ENCODE results near the gene SLC37A1.
A peak's percentile ranks its signal among the peaks of the same experiment; 100 is the strongest.

The SLC37A1 gene

GRCh38 chr21:42509244-42509643 is 4.4 kb upstream of the SLC37A1 start:
- no peak for DNase-seq (ENCODE audit: low read depth)
- Histone ChIP-seq H3K36me3 (ENCODE audit: control insufficient read depth, insufficient read depth, low read length, severe bottlenecking) (no peaks in the 10 kb centered on the region), H3K9ac (ENCODE audit: low read length) (no peak overlapping the region), H3K4me3 (ENCODE audit: low read length) (no peak overlapping the region), H3K4me1 (ENCODE audit: control insufficient read depth, insufficient read depth, low read length) (no peaks in the 10 kb centered on the region), H3K27me3 (replicated peaks; ENCODE audit: control insufficient read depth, insufficient read depth, low read length) (peaks cover 23% of the 10 kb centered on the region), H3K9me3 (ENCODE audit: control insufficient read depth, low read length) (no peaks in the 10 kb centered on the region)

- peaks cover under 1% of the 10 kb centered on the region for H3K27me3 ChIP-seq (replicated peaks; ENCODE audit: control insufficient read depth, insufficient read depth, low read length)
- H3K9me3 ChIP-seq (ENCODE audit: control insufficient read depth, low read length): no peaks in the 10 kb centered on the region
- no peak overlapping the region for H3K4me3 ChIP-seq (ENCODE audit: low read length)
- no peak overlapping the region for H3K9ac ChIP-seq (ENCODE audit: low read length)
- H3K4me1 ChIP-seq (ENCODE audit: control insufficient read depth, insufficient read depth, low read length): peaks cover 4% of the 10 kb centered on the region
- no peaks in the 10 kb centered on the region for H3K36me3 ChIP-seq (ENCODE audit: control insufficient read depth, insufficient read depth, low read length, severe bottlenecking)
- no peak for DNase-seq (ENCODE audit: low read depth)
Measured at GRCh38 chr21:42512346-42513034, 1.2 kb upstream of the SLC37A1 start.

DNA sequence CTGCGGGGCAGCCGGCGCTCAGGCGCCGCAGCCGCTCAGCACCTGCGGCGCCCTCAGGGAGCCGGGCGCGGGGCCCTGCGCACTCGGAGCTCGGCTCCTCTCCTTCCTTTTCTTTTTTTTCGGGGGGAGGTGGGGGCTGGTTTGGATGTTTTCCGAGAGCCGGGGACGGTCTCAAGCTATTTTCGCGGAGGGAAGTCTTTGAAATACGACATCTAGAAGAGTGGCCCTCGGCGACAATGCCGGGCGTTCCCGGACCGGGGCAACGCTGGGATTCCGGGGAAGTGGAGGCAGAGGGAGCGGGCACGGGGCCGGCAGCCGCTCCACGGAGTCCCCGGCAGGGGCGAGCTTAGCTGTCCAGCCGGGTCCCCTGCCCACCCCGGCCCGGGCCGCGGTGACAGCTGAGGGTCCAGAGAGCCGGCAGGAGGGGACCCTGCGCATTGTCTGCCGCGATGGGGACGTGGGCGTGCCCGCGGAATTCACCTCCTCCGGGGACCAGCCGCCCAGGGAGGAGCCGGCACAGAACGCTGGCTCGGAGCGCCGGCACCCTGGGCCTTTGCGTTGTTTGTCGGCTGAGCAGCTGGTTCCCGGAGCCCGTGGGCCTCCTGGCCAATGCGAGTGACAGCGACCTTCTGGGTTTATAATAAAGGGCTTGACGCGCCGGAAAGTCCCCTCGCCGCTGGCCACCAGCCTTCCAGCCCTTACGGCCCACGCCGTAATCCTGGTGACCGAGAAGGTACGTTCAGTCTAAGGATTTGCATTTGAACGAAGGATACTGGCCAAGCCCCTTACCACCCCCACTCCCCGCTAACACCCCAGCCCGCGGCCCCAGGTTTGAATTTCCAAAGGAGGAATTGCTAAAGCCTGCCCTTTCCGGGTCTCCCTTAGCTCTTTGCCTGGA is 582 bp downstream of the SLC37A1 start:
- Histone ChIP-seq H3K4me1 (ENCODE audit: control insufficient read depth, insufficient read depth, low read length) (peaks cover 8% of the 10 kb centered on the region), H3K27me3 (replicated peaks; ENCODE audit: control insufficient read depth, insufficient read depth, low read length) (no peaks in the 10 kb centered on the region), H3K9me3 (ENCODE audit: control insufficient read depth, low read length) (no peaks in the 10 kb centered on the region), H3K4me3 (ENCODE audit: low read length) (peak overlapping the region; percentile 84), H3K36me3 (ENCODE audit: control insufficient read depth, insufficient read depth, low read length, severe bottlenecking) (no peaks in the 10 kb centered on the region), H3K9ac (ENCODE audit: low read length) (peak overlapping the region; percentile 75)
- DNase-seq (ENCODE audit: low read depth): peak; percentile 31

DNA sequence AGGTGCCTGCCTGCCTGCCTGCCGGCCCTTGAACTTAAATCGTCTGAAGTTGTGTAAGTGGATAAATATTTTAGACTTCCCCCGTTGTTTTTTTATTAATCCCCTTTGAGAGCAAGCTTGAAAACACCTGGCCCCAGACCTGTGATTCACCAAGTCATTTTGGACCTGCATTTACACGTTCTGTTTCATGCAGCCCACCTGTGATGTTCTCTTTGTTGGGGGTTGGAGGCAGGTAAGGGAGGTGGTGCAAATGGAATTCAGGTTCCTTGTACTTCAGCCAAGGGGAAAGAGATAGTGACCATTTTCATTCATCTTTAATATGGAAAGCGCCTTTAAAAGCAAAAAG is 1.2 kb downstream of the SLC37A1 start:
- Histone ChIP-seq H3K27me3 (replicated peaks; ENCODE audit: control insufficient read depth, insufficient read depth, low read length) (no peaks in the 10 kb centered on the region), H3K9me3 (ENCODE audit: control insufficient read depth, low read length) (no peaks in the 10 kb centered on the region), H3K4me3 (ENCODE audit: low read length) (peak overlapping the region; percentile 84), H3K4me1 (ENCODE audit: control insufficient read depth, insufficient read depth, low read length) (peaks cover 8% of the 10 kb centered on the region), H3K36me3 (ENCODE audit: control insufficient read depth, insufficient read depth, low read length, severe bottlenecking) (no peaks in the 10 kb centered on the region), H3K9ac (ENCODE audit: low read length) (peak overlapping the region; percentile 75)
- no peak for DNase-seq (ENCODE audit: low read depth)

DNA sequence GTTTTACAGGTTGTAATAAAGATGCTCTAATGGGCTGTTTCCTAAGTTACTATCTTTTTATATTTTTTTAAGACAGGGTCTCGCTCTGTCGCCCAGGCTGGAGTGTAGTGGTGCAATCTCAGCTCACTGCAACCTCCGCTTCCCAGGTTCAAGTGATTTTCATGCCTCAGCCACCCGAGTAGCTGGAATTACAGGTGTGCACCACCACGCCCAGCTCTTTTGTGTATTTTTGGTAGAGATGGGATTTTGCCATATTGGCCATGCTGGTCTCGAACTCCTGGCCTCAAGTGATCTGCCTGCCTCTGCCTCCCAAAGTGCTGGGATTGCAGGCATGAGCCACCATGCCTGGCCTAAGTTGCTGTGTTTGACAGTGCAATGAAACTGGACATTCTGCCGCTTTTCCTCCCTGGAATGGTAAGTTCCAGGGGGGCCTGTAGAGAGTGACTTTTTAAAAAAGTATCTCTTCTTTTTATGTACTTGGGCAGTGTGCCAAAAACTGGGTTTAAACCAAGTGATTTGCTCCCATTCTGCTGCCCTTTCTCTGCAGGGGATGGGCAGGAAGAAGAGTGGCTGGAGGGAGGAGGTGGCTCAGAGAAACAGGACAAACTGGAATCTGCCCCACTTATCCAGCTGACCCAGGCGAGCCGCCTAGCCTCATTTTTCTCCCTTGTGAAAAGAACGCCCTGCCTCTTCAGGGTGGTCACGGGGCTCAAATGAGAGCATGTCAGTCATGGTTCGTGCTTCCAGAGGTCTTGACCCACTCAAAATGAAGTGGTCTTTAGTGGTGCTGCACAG is 2.3 kb downstream of the SLC37A1 start:
- Histone ChIP-seq H3K9me3 (ENCODE audit: control insufficient read depth, low read length) (no peaks in the 10 kb centered on the region), H3K4me3 (ENCODE audit: low read length) (no peak overlapping the region), H3K27me3 (replicated peaks; ENCODE audit: control insufficient read depth, insufficient read depth, low read length) (no peaks in the 10 kb centered on the region), H3K9ac (ENCODE audit: low read length) (no peak overlapping the region), H3K36me3 (ENCODE audit: control insufficient read depth, insufficient read depth, low read length, severe bottlenecking) (no peaks in the 10 kb centered on the region), H3K4me1 (ENCODE audit: control insufficient read depth, insufficient read depth, low read length) (peaks cover 8% of the 10 kb centered on the region)
- no peak for DNase-seq (ENCODE audit: low read depth)

DNA sequence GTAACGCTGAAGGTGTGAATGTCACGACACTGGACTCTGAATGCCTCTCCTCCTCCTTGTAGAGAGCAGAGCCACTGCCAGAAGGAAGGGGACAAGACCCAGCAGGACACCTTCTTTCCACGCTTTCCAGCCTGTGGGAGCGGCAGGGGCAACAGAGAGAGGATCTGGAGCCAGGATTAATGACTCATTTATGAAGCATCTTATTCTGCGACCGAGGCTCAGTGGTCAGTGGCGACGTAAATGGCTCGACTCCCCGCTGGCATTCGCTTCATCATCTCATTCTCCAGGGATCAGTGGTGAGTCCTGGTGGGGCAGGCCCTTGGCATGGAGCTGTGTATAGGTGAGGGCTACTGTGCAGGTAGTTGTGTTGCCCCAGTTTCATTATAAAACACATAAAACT is 4.6 kb downstream of the SLC37A1 start:
- no peak for DNase-seq (ENCODE audit: low read depth)
- Histone ChIP-seq H3K4me3 (ENCODE audit: low read length) (no peak overlapping the region), H3K27me3 (replicated peaks; ENCODE audit: control insufficient read depth, insufficient read depth, low read length) (no peaks in the 10 kb centered on the region), H3K9ac (ENCODE audit: low read length) (no peak overlapping the region), H3K4me1 (ENCODE audit: control insufficient read depth, insufficient read depth, low read length) (peaks cover 8% of the 10 kb centered on the region), H3K36me3 (ENCODE audit: control insufficient read depth, insufficient read depth, low read length, severe bottlenecking) (no peaks in the 10 kb centered on the region), H3K9me3 (ENCODE audit: control insufficient read depth, low read length) (no peaks in the 10 kb centered on the region)

GRCh38 chr21:42518626-42519025 is 5.0 kb downstream of the SLC37A1 start:
- H3K4me1 ChIP-seq (ENCODE audit: control insufficient read depth, insufficient read depth, low read length): peaks cover 8% of the 10 kb centered on the region
- H3K27me3 ChIP-seq (replicated peaks; ENCODE audit: control insufficient read depth, insufficient read depth, low read length): no peaks in the 10 kb centered on the region
- H3K4me3 ChIP-seq (ENCODE audit: low read length): no peak overlapping the region
- no peaks in the 10 kb centered on the region for H3K9me3 ChIP-seq (ENCODE audit: control insufficient read depth, low read length)
- H3K36me3 ChIP-seq (ENCODE audit: control insufficient read depth, insufficient read depth, low read length, severe bottlenecking): no peaks in the 10 kb centered on the region
- DNase-seq (ENCODE audit: low read depth): no peak
- no peak overlapping the region for H3K9ac ChIP-seq (ENCODE audit: low read length)

DNA sequence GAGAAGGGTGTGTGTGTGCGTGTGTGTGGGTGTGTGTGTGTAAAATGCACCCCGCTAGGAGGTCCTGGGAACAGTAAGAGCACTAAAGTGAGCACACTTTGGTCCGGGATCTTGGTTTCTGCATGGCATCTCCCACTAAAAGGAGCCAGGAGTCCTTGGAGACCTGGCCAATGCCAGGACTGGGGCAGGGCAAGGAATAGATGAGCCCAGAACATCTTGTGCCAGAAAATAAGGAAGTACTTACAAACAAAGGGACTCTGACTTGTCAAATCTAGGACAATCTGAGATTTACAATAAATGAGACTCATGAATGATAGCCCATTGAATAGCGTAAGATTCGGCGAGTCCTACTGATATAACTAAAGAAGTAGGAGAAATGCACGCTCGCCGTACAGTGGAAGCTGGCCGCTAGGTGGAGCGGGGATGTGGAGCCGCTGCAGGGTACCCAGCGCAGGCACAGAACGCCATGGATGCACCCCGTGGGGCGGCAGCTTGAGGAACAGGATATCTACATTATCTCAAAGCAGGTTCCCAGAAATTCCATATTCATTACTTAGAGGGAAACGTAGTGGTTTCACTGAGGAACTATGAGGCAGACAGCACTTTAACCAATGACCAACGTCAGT is 7.1 kb downstream of the SLC37A1 start:
- H3K36me3 ChIP-seq (ENCODE audit: control insufficient read depth, insufficient read depth, low read length, severe bottlenecking): no peaks in the 10 kb centered on the region
- H3K27me3 ChIP-seq (replicated peaks; ENCODE audit: control insufficient read depth, insufficient read depth, low read length): no peaks in the 10 kb centered on the region
- no peaks in the 10 kb centered on the region for H3K9me3 ChIP-seq (ENCODE audit: control insufficient read depth, low read length)
- no peak for DNase-seq (ENCODE audit: low read depth)
- H3K4me1 ChIP-seq (ENCODE audit: control insufficient read depth, insufficient read depth, low read length): peaks cover 21% of the 10 kb centered on the region
- no peak overlapping the region for H3K9ac ChIP-seq (ENCODE audit: low read length)
- no peak overlapping the region for H3K4me3 ChIP-seq (ENCODE audit: low read length)

- Histone ChIP-seq H3K4me3 (ENCODE audit: low read length) (no peak overlapping the region), H3K4me1 (ENCODE audit: control insufficient read depth, insufficient read depth, low read length) (peaks cover 21% of the 10 kb centered on the region), H3K36me3 (ENCODE audit: control insufficient read depth, insufficient read depth, low read length, severe bottlenecking) (no peaks in the 10 kb centered on the region), H3K27me3 (replicated peaks; ENCODE audit: control insufficient read depth, insufficient read depth, low read length) (no peaks in the 10 kb centered on the region), H3K9ac (ENCODE audit: low read length) (no peak overlapping the region), H3K9me3 (ENCODE audit: control insufficient read depth, low read length) (no peaks in the 10 kb centered on the region)
- no peak for DNase-seq (ENCODE audit: low read depth)
Measured at GRCh38 chr21:42521384-42521783, 7.7 kb downstream of the SLC37A1 start.

DNA sequence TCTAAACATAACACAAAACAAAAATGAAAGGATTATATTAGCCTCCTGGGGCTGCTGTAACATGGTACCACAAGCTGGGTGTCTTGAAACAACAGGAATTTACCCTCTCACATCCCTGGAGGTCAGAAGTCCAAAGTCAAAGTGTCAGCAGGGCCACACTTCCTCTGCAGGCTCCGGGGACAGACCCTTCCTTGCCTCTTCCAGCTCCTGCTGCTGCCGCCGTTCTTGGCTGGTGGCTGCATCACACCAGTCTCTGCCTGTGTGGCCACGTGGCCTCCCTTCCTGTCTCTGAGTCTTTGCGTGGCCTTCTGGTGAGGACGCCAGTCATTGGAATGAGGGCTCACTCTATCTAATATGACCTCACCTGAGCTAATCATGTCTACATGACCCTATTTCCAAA is 8.2 kb downstream of the SLC37A1 start:
- H3K4me3 ChIP-seq (ENCODE audit: low read length): no peak overlapping the region
- H3K9ac ChIP-seq (ENCODE audit: low read length): no peak overlapping the region
- DNase-seq (ENCODE audit: low read depth): no peak
- no peaks in the 10 kb centered on the region for H3K36me3 ChIP-seq (ENCODE audit: control insufficient read depth, insufficient read depth, low read length, severe bottlenecking)
- peaks cover 21% of the 10 kb centered on the region for H3K4me1 ChIP-seq (ENCODE audit: control insufficient read depth, insufficient read depth, low read length)
- H3K9me3 ChIP-seq (ENCODE audit: control insufficient read depth, low read length): no peaks in the 10 kb centered on the region
- H3K27me3 ChIP-seq (replicated peaks; ENCODE audit: control insufficient read depth, insufficient read depth, low read length): no peaks in the 10 kb centered on the region

DNA sequence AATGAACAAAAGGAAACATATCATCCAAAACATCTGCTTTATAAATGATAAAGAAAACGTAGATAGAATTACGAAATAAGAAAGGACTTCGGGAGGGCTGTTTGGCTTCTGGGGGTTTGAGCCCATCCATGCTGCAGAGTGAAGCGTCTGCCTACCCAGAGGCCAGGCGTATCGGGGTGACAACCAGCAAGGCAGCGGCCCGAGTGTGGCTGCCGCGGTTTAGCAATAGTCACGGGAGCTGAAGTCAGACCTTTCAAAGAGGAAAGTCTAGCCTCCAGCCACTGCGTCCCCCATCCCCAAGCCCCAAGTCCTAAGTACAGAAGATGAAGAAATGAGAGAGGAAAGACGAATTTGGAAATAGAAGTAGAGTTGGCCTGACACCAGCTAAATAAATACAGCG is 8.6 kb downstream of the SLC37A1 start:
- H3K9me3 ChIP-seq (ENCODE audit: control insufficient read depth, low read length): no peaks in the 10 kb centered on the region
- H3K27me3 ChIP-seq (replicated peaks; ENCODE audit: control insufficient read depth, insufficient read depth, low read length): no peaks in the 10 kb centered on the region
- H3K9ac ChIP-seq (ENCODE audit: low read length): no peak overlapping the region
- no peak overlapping the region for H3K4me3 ChIP-seq (ENCODE audit: low read length)
- H3K36me3 ChIP-seq (ENCODE audit: control insufficient read depth, insufficient read depth, low read length, severe bottlenecking): no peaks in the 10 kb centered on the region
- DNase-seq (ENCODE audit: low read depth): no peak
- H3K4me1 ChIP-seq (ENCODE audit: control insufficient read depth, insufficient read depth, low read length): peaks cover 21% of the 10 kb centered on the region

Measured in adipocyte (in vitro differentiated cells).